GM13977 (cell line): ENCODE measurements around the gene PRX.
"Not testable (repeated sequence)": the region's sequence is repeated elsewhere in the genome, so short reads cannot be mapped to it uniquely, and the experiment has no call there.

ENCODE experiments used
- DNase-seq: peaks from one replicate; pipeline ENCODE4 v3.0.0; 2012; ENCODE audit warnings: low spot score
- CTCF ChIP-seq: IDR thresholded peaks from 2 replicates; pipeline ENCODE4 v1.5.1; 2012; ENCODE audit warnings: mild to moderate bottlenecking, control low read depth; ENCODE audit not compliant: insufficient read depth; ENCODE audit errors: extremely low read depth, missing control alignments
- in situ Hi-C: fragments of 300-500 bp; cut with MboI; formaldehyde crosslinking; loops from one replicate; pipeline ENCODE4 v1.12.0; 2022; ENCODE audit warnings: low sequenced_read_pairs, low pct_unique_long_range_greater_than_20kb, mixed read lengths, inconsistent platforms; ENCODE audit not compliant: unreplicated experiment

Gene PRX

GRCh38 chr19:40457048-40457447 lies 43.9 kb upstream of the PRX start:
- no peak for DNase-seq
- in situ Hi-C loops: no loop called here
- no peak for TF ChIP-seq CTCF

GRCh38 chr19:40453943-40454342 lies 40.8 kb upstream of the PRX start:
- DNase-seq, in situ Hi-C loops: not testable (repeated sequence)

DNA sequence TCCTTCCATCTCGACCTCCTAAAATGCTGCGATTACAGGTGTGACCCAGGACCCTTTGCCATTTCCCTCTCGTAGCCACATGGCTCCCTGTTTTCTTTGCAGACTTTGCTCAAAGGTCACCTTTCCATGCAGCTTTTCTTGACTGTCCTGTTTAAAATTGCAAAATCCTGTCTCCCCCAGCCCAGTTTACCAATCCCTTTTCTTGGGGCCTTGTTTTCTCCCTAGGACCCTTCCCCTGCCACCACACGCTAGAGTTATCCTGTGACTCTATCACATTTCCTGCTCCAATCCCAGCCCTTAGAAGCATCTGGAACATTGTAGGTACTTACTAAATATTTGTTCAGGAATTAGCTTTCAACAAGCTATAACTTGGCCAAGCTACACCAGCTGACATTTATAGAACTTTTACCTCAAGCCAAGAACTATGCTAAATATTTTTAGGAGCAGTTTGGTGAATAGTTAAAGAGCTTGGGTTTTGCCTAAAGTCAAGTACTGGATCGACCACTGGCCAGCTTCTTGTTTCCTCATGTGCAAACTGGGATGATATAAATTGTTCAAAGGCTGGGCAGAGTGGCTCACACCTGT lies 40.1 kb upstream of the PRX start:
- in situ Hi-C loops: no loop called here
- no peak for DNase-seq
- no peak for TF ChIP-seq CTCF

GRCh38 chr19:40452016-40452415 lies 38.8 kb upstream of the PRX start:
- DNase-seq: no peak
- no peak for TF ChIP-seq CTCF
- in situ Hi-C loops: no loop called here

- no peak for DNase-seq
- in situ Hi-C loops: no loop called here
- no peak for TF ChIP-seq CTCF
These were observed 37.5 kb upstream of the PRX start for GRCh38 chr19:40450664-40451063.

DNA sequence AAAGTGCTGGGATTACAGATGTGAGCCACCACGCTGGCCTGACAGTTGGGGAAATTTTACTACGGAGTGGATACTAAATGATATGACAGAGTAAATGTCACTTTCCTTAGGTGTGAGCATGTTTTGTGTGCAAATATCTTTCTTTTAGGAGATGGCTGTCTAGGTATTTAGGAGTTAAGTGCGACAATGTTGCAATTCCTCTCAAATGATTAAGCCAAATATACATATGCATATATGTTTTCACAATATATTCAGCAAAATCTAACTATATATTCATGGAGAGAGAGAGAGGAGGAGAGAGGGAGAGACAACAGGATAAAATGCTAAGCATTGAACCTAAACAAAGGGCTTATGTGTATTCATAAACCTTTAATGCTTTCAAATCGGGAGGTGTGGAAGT lies 36.3 kb upstream of the PRX start:
- no peak for DNase-seq
- in situ Hi-C loops: no loop called here
- no peak for TF ChIP-seq CTCF

DNA sequence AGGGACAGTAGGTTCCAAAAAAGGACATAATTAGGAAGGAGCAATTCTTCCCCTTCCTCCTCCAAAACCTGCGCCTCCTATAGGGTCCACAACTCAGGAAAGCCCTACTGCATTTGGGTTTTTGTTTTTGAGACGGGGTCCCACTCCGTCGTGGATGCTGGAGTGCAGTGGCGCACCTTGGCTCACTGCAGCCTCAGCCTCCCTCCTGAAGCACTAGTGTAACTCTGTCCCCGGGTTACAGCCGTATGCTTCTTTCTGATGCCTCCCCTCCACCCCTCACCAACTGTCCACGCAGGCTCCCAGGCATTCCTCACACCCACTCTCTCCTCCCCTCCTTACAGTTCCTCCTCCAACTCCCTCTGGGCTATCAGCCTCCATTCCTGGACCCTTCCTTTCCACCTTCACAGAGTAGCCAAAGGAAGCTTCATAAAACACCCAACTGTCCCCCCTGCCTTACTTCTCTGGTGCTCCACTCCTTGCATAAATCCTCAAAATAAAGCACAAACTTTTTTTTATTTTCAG lies 33.1 kb upstream of the PRX start:
- DNase-seq: no peak
- in situ Hi-C loops: no loop called here
- TF ChIP-seq CTCF: no peak
